ENCODE measurements around the gene MID1.

MID1 gene

DNA sequence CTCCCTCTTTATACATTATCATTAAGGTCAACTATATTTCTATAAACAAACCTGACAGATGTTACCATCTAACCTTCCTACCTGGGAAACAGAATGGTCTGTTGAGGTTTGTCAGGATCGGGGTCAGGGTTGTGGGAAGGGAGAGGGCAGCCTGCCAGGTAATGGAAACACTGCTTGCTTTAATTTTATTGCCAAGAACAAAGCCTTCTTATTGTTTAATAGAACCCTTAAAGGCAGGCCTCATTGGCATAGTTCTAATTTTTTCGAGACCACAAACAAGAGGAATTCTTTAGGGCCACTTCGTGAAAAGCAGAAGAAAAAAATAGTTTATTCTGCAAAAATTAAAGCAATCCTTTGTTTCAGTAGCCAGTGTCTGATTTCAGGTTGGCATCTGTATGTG is 113.2 kb downstream of the MID1 start:
- no peak for DNase-seq (ENCODE audit: extremely low spot score, insufficient read length, low read depth)
- no peak for FAIRE-seq

DNA sequence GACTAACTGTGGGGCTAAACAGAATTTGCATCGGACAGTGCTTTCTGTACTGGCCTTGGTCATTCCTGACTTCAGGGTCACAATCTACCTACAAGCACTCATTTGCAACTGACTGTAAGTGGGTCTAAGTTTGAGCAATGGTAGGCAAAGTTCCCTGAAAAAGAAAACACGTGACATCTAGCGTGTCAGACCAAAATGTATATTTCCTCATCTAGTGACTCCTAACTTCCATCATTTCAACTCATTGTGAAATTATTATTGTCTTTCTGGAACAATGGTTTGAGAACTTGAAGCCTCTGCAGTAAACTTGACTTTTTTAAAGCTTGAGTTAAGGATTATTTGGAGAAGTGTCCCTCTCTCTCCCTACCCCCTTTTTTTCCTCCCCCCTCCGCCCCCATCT is 113.6 kb downstream of the MID1 start:
- FAIRE-seq, result no peak
- no peak for DNase-seq (ENCODE audit: extremely low spot score, insufficient read length, low read depth)

DNA sequence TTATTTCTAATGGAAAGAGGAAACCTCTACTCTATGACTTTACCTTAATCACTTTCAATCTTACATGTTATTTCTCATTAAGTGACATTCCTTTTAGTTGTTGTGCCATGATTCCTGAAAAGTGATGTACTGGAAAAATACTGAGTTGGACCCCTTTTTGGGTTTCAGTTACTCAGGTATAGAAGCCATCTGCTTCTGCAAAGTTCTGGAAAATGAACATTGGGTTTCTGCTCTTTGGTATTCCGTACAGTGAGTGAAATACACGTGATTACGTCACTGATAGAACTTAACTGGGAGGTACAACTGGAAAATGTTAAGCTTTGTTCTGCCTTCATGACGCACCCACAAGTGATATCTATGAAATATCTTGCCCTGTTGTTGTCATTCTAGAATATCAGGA is 114.7 kb downstream of the MID1 start:
- FAIRE-seq (no peak), DNase-seq (ENCODE audit: extremely low spot score, insufficient read length, low read depth) (no peak)

DNA sequence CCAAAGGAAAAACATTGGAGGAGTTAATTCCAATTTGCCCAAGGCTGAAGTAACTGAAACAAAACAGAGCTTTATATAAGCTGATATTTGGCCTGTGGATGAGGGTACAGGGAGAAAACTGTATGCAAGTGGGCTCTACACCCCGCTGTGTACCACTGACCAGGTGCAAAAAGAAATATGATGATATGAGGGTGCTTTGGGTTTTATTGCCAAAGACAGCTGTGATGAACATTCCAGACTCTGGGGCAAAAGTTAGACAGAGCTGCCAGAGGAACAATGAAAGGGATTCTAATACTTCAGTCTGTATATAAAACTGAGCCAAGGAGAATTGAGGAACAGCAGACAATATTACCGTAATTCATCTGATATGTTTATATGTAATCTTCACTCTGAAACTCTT is 117.4 kb downstream of the MID1 start:
- DNase-seq (ENCODE audit: extremely low spot score, insufficient read length, low read depth) (no peak), FAIRE-seq (no peak)

DNA sequence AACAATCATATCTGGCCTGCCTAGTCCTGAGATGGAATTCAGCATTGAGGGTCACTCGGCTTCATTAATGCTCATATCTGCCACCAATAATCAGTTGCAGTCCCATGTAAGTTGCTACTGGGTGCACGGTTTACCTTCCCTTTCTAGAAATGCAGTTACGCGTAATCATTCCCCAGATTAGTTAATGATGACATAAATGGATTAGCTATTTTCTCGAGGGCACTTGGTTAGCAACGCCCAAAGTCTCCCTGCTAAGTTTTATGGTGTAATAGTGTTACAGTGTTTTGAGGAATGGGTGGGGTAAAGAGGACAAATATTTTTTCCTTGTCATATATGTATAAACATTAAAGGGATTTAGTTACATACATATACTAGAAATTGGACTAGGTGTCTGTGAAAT is 118.8 kb downstream of the MID1 start:
- FAIRE-seq (no peak), DNase-seq (ENCODE audit: extremely low spot score, insufficient read length, low read depth) (no peak)

DNA sequence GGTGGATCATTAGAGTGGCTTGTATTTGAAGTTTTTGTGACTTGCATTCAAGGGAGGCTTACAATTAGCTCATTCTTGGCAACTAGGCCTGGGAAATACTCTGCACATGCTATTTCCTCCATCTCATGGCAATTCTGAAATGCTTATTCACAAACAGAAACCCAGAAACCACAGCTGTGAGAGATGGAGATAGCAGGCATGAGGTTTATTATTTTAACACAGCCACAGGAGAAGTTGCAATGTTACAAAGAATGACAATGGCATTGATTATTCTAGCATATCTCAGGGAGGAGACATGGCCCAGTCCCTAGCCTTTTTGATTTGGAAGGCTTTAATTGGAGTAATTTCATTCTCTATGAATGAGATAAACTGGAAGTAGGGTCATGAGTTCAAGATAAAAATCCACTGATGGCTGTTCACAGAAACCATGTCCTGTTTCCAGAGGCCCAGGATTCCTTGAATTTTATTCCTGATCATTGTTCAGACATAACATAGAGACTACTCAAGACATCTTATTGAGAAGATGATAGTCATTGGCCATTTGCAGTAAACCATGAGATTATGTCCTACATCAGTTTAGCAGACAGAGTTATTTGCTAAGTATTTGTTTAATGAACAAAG is 123.9 kb downstream of the MID1 start:
- DNase-seq (ENCODE audit: extremely low spot score, insufficient read length, low read depth) (no peak), FAIRE-seq (no peak)

DNA sequence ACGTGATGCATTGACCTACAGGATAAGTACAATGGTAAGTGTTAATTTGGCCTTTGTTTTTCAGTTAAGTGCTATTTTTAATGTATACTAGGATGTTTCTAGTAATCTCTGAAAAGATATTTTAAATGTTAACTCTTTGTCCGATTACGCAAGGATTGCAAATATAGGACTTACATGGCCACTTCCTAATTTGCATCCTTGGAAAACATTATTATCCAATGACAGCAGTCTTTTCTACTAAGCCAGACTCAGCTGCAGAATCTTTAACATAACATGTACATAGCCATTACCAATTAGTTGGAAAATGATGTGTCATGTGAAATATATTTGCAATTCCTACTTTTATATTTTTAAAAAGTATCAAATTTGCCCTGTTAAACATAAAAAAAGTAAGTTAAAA is 124.7 kb downstream of the MID1 start:
- FAIRE-seq (no peak), DNase-seq (ENCODE audit: extremely low spot score, insufficient read length, low read depth) (no peak)

DNA sequence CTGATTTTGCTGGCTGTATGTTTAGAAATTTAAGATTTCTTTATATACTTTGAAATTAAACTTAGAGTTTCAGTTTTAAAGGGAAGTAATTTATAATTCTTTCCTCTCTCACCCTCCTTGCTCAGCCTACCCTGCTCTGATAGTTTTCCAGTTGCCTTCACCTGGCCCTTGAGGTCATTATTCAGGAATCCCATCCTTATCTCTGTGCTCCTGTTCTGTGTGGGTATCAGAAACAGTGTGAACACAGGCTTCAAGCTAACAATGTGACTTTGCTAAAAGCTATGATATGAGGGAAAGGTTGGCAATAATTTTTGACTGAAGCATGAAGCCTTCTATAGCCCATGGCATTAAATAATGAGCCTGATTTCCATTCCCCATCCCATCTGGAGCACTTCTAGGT is 128.1 kb downstream of the MID1 start:
- no peak for FAIRE-seq
- no peak for DNase-seq (ENCODE audit: extremely low spot score, insufficient read length, low read depth)

DNA sequence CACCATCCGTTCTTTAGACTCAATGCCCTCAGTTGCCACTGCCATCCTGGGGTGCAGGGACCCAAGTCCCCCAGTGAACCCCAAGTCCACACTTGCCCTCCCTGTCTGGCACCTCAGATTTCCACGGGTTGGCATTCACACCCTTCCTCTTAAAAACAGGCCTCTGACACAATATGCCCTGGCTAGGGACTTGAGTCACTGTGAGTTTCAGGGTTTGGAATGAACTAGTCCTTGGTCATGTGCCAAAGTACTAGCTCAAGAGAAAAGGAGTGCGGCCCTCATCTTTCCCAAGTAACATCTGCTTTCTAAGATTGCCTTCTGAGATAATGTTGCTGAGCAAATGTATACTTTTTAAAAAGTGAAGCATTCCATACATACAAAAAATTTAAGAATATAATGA is 134.0 kb downstream of the MID1 start:
- no peak for FAIRE-seq

DNA sequence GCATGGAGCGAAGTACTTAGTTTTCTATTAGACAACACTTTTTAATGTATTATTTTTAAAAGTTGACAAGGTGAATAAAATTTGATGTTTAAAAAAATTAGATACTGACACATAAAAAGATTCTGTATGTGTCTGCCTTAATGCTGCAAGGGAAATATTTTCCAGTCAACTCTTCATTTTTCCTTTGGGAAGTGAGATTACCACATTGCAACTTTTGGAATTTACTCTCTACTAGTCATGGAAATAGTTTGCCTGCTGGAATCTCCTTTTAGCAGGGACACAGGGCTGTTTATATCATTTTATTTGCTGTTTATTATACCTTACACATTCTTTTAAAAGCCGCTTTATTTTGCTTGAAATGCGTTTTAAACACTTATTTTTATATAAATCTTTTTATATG is 135.1 kb downstream of the MID1 start:
- no peak for FAIRE-seq
- DNase-seq (ENCODE audit: extremely low spot score, insufficient read length, low read depth), result no peak

More for the DNA sequence above, 134.0 kb downstream of the MID1 start:
- no peak for DNase-seq (ENCODE audit: extremely low spot score, insufficient read length, low read depth)

DNA sequence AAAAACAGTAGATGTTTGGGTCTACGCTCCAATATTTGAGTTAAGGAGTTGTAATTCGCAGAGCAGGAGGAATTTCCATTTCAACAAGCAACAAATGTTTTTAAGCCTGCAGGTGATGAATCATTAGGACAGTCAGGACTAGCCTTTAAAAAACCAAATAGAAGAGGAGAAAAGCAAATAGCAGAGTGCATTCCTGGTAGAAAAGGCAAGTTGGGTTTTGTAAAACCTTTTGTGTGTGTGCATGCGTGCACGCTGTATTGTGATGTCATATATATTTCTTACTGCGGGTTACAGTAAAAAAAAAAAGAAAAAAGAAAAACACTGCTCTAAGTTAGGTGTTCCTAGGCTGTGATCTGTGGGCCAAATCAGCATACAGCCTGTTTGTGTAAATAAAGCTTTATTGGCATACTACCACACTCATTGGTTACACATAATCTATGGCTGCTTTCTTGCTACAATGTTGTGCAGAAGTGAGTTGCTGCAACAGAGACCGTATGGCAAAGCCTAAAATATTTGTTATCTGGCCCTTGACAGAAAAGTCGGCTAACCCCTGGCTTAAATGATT is 135.6 kb downstream of the MID1 start:
- DNase-seq (ENCODE audit: extremely low spot score, insufficient read length, low read depth) (no peak), FAIRE-seq (no peak)

DNA sequence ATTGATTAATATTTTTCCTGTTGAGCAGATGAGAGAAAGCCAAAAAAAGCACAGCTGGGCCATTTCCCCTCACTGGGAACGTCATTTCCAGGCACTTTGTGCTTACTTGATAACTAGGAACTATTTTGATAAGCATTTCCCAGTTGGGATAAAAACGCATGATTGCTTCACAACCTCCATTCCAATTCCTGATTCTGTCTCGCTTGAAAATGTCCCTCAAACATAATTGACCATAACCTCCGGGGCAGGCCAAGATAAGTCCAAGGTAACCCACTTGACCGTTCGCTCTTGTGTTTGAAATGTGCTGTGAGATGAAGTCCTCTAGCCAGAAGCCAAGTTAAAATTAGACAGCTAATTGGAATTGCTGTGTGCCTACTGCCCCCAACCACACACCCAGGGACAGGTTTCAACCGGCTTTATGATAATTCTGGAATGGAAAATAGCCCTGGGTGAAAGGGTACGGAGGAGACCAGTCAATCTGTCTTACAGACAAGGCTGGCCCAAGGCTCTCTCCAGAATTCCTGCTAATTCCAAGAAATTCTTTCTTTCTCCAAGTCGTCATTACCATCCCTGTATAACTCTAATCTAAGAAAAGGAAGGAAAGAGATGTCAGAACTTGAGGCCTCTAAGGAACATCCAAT is 137.1 kb downstream of the MID1 start:
- FAIRE-seq, result no peak
- DNase-seq (ENCODE audit: extremely low spot score, insufficient read length, low read depth), result no peak

DNA sequence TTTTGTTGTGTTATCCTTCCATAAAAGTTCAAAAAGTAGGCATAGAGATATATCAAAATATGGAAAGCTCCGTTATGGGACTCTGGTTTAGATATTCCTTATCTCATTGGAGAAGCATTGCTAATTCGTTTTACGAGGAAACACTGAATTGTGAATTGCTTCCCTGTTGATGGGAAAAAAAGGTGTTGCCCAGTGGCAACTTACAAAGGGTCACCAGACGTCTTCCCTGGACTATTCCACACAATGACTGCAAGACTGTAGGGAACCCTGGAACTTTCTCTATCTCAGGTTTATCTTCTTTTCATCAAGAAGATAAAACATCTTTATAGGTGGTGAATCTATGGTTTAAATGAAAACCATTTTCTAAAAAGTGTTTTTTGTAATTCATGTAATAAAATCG is 137.7 kb downstream of the MID1 start:
- no peak for DNase-seq (ENCODE audit: extremely low spot score, insufficient read length, low read depth)
- FAIRE-seq, result no peak

DNA sequence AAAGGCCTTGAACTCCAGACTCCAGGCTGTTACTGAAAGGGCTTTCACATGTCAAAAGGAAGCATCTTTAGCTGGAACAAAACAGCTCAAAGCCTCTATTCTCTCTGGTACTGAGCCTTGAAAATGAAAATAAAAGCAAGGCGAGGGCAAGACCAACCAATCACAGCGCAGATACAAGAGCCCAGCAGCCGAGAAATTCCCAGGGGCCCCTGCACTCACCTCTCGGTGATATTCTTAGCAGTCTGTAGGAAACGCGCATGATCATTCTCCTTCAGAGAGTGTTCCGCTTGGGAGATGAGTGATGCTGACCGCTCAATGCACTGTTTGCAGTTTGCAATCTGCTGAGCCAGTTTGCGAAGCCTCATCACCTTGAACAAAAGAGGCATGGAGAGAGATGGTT is 138.1 kb downstream of the MID1 start:
- no peak for DNase-seq (ENCODE audit: extremely low spot score, insufficient read length, low read depth)
- peak; percentile 61 for FAIRE-seq

DNA sequence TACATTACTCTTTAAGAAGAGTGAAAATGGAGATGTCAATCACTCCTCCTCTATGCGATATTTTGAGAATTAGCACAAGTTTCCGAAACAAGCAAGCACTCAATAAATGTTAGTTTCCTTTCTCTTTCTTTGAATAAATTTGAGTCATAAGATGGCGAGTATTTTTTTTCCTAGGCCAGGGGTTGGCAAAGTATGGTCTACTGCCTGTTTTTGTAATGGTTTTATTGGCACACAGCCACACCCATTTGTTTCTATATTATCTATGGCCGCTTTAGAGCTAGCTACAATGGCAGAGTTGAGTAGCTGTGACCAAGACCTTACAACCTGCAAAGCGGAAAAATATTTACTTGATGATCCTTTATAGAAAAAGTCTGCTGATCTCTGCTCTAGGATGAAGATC is 139.5 kb downstream of the MID1 start:
- FAIRE-seq (no peak), DNase-seq (ENCODE audit: extremely low spot score, insufficient read length, low read depth) (no peak)

DNA sequence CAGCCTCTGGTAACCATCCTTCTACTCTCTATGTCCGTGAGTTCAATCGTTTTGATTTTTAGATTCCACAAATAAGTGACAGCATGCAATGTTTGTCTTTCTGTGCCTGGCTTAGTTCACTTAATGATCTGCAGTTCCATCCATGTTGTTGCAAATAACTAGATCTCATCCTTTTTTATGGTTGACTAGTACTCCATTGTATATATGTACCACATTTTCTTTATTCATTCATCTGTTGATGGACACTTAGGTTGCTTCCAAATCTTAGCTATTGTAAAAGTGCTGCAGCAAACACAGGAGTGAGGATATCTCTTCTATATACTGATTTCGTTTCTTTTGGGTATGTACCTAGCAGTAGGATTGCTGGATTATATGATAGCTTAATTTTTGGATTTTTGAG is 140.9 kb downstream of the MID1 start:
- FAIRE-seq, result no peak
- no peak for DNase-seq (ENCODE audit: extremely low spot score, insufficient read length, low read depth)

DNA sequence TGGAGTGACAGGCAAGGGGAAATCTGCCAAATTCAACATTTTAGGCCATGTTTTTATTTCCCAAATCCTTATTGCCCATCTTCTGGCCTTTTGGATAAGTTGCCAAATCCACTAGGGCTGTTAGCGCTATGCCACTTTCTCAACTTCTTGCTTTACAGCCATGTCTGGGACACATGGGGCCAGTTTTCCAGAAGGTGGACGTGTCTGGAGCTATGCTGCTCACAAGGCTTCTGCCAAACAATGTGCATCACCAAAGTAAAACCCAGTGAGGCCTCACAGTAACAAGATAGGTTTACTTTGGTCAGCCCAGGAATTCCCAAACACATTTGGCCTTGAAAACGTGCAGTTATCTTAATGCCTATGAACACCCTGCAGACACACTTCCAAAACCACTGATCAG is 142.9 kb downstream of the MID1 start:
- no peak for DNase-seq (ENCODE audit: extremely low spot score, insufficient read length, low read depth)

DNA sequence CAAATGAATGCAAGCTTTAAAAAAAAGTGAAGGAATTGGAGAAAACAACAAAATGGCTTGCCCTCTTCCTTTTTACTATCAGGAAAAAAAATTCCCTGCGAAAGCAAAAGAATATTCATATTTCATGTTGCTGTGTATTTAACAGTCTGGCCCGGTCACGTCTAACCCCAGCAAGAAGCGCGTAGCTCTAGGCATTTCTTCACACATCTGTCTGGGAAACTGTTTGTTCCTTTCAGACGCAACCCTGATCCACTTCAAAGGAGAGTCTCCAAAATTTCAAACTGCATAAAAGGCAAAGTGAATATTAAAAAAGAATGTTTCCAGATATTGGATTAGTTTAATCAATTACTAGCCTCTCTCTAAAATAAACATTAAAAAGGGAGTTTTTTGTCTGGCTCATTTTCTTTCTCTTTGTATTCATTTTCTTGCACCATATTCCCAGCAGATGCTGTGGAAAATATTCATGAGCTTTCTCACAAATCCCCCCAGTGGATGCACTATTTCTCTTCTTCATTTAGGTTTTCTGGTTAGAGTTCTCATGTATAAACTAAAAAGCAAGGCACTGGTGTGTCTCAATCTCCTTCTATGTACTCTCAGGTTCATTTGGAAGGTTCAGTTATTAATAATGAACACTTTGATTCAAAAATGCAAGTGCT is 145.3 kb downstream of the MID1 start:
- FAIRE-seq (no peak), DNase-seq (ENCODE audit: extremely low spot score, insufficient read length, low read depth) (no peak)

More for the DNA sequence above, 142.9 kb downstream of the MID1 start:
- FAIRE-seq, result no peak

DNA sequence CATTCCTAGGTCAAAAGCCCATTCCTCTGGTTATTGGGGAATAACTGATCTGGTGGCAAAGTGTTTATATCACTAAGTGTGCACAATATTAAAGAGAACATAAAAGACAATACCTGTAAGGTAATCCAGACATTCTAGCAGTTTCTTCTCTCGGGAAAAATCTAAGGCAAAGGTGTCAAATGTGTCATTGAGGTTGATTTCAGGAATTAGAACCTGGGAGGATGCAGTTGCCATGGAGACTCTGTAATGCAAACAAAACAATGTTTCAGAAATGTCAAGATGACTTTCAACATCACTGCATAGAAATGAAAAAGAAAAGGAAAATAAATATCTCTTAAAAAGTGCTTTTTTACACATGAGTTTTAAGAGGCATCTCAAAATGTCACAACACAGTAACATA is 145.9 kb downstream of the MID1 start:
- DNase-seq (ENCODE audit: extremely low spot score, insufficient read length, low read depth), result no peak
- FAIRE-seq, result no peak

DNA sequence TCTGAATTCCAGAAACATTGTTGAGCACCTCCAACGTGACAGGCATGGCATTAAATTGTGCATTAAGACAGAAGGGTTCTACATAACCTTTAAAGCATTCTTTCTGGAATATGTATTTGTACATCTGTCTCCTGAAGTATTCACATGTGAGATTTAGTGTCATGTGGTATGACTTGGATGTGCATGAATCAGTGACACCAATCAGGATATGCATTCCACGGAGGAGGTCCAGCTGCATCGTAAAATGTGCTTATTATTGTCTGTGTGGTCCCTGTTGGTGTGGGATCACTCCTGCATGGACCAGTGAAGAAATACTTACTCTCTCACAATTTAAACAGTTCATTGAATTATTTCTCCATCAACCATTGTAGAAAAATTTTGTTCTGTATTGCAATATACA is 149.0 kb downstream of the MID1 start:
- DNase-seq (ENCODE audit: extremely low spot score, insufficient read length, low read depth) (no peak), FAIRE-seq (no peak)

DNA sequence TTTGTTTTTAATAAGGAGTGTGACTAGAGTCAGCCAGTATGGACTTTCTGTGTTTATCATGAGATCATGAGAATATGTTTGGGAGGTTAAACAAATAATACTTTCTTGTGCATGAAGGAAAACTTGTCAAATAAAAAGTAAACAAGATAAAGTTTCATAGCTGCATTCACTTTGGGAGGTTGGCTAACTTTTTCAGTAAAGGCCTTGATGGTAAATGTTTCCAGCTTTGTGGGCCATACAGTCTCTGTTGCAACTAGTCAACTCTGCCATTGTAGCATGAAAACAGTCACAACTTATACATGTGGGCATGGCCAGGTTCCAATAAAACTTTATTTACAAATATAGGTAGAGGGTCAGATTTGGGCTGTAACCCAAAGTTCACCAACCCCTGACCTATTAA is 150.4 kb downstream of the MID1 start:
- DNase-seq (ENCODE audit: extremely low spot score, insufficient read length, low read depth) (no peak), FAIRE-seq (no peak)
